Trophoblast cell (in vitro differentiated cells and primary cell): Measurements from ENCODE around the gene GRAMD4.

ENCODE experiments used
- DNase-seq, 2 donors: peaks; one replicate each; pipeline ENCODE4 v3.0.0-alpha.2; 2016
- H2AFZ ChIP-seq: 2 replicates; pipeline ENCODE4 v1.6.1; 2013; ENCODE audit warnings: low read length, moderate library complexity, mild to moderate bottlenecking; ENCODE audit not compliant: insufficient read depth, poor library complexity
- H2AK5ac ChIP-seq: 2 replicates; pipeline ENCODE4 v1.6.1; 2013; ENCODE audit warnings: mild to moderate bottlenecking, low read length
- H2BK120ac ChIP-seq: 2 replicates; pipeline ENCODE4 v1.6.1; 2013; ENCODE audit warnings: low read length, mild to moderate bottlenecking, moderate library complexity; ENCODE audit not compliant: insufficient read depth, poor library complexity
- H2BK12ac ChIP-seq: 2 replicates; pipeline ENCODE4 v1.6.1; 2013; ENCODE audit warnings: mild to moderate bottlenecking, low read length, moderate library complexity
- H2BK5ac ChIP-seq: 2 replicates; pipeline ENCODE4 v1.6.1; 2013; ENCODE audit warnings: low read length, low read depth, moderate library complexity, mild to moderate bottlenecking; ENCODE audit not compliant: poor library complexity
- H3K14ac ChIP-seq: 2 replicates; pipeline ENCODE4 v1.6.1; 2013; ENCODE audit warnings: mild to moderate bottlenecking, low read length
- H3K18ac ChIP-seq: 2 replicates; pipeline ENCODE4 v1.6.1; 2013; ENCODE audit warnings: mild to moderate bottlenecking, low read length
- H3K23ac ChIP-seq: 2 replicates; pipeline ENCODE4 v1.6.1; 2013; ENCODE audit warnings: low read length
- H3K27ac ChIP-seq: 2 replicates; pipeline ENCODE4 v1.5.1; 2013; ENCODE audit warnings: low read depth, mild to moderate bottlenecking, inconsistent platforms, low read length, moderate library complexity
- H3K27me3 ChIP-seq: 2 replicates; pipeline ENCODE4 v1.6.1; 2013; ENCODE audit warnings: inconsistent platforms, mild to moderate bottlenecking, low read length, moderate library complexity; ENCODE audit not compliant: insufficient read depth
- H3K36me3 ChIP-seq, 2 experiments: 1 replicate in 1 of 2; 2 replicates in 1 of 2; pipeline ENCODE4 v1.6.1; 2013; ENCODE audit warnings: low read length in 2 of 2, mild to moderate bottlenecking in 2 of 2, moderate library complexity in 1 of 2; ENCODE audit not compliant: insufficient read depth in 2 of 2, control insufficient read depth in 1 of 2
- H3K4ac ChIP-seq: 2 replicates; pipeline ENCODE4 v1.6.1; 2013; ENCODE audit warnings: low read depth, mild to moderate bottlenecking, low read length, moderate library complexity
- H3K4me1 ChIP-seq, 2 experiments: 1 replicate in 1 of 2; 2 replicates in 1 of 2; pipeline ENCODE4 v1.6.1; 2013; ENCODE audit warnings: low read length in 2 of 2, mild to moderate bottlenecking in 2 of 2, moderate library complexity in 1 of 2; ENCODE audit not compliant: insufficient read depth in 2 of 2, control insufficient read depth in 1 of 2
- H3K4me2 ChIP-seq: 2 replicates; pipeline ENCODE4 v1.6.1; 2013; ENCODE audit warnings: inconsistent platforms, mild to moderate bottlenecking, low read length, moderate library complexity
- H3K4me3 ChIP-seq: 2 replicates; pipeline ENCODE4 v1.5.1; 2013; ENCODE audit warnings: mild to moderate bottlenecking, low read depth, low read length, inconsistent platforms
- H3K79me1 ChIP-seq: one replicate; pipeline ENCODE4 v1.6.1; 2013; ENCODE audit warnings: low read length
- H3K79me2 ChIP-seq: 2 replicates; pipeline ENCODE4 v1.6.1; 2013; ENCODE audit warnings: low read length, mild to moderate bottlenecking; ENCODE audit not compliant: control insufficient read depth, insufficient read depth, poor library complexity
- H3K9ac ChIP-seq: 2 replicates; pipeline ENCODE4 v1.6.1; 2013; ENCODE audit warnings: mild to moderate bottlenecking, low read length
- H3K9me3 ChIP-seq: 2 replicates; pipeline ENCODE4 v1.6.1; 2013; ENCODE audit warnings: low read depth, mild to moderate bottlenecking, control low read depth, inconsistent platforms, low read length; ENCODE audit not compliant: insufficient read depth
- H4K12ac ChIP-seq: 2 replicates; pipeline ENCODE4 v1.6.1; 2013; ENCODE audit warnings: low read depth, mild to moderate bottlenecking, low read length, moderate library complexity
- H4K8ac ChIP-seq: 2 replicates; pipeline ENCODE4 v1.6.1; 2013; ENCODE audit warnings: low read depth, mild to moderate bottlenecking, low read length, moderate library complexity
- H4K91ac ChIP-seq: one replicate; pipeline ENCODE4 v1.6.1; 2013; ENCODE audit warnings: low read depth, mild to moderate bottlenecking, low read length, moderate library complexity
- WGBS: extraction: QIAGEN DNeasy Blood & Tissue Kit; methylation state at CpG from one replicate; pipeline ENCODE4 v1.1.7; 2013; ENCODE audit warnings: missing lambda C conversion rate; ENCODE audit not compliant: insufficient read length, insufficient coverage; ENCODE audit errors: extremely low coverage; 5-methylcytosine and 5-hydroxymethylcytosine counted together

The GRAMD4 gene

DNA sequence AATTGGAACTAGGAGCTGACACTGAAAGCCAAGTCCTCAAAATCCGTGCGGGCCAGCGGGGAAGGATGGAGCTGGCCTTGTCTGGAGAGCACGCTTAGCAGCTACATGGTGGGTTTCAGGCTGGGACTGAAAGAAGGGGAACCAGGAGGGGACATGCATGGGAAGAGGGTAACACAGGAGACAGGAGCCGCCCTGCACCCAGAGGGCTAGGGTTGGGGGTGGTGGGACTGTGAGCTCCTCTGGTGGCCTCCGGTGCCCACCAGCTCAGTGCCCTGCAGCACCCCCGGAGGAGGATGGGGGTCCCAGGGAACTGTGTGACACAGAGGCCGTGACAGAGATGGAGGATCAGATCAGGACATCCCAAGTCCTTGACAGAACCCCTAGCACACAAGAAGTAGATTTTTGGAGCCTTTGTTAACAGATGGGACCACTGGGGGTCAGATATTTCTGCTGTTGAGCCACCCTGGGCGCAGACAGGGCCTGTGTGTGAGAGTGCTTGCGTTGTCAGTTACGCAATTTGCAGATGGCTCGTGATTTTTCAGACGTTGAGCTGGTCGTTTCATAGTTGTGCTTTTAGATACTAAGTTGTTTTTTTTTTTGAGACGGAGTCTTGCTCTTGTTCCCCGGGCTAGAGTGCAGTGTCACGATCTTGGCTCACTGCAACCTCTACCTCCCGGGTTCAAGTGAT lies 21.3 kb upstream of the GRAMD4 start:
- H3K79me1 ChIP-seq = no peaks in the 10 kb centered on the region
- DNase-seq = peak; percentile 54 to 71
- no CpG with 5 or more reads among the region's 18 CpGs for WGBS
- no peak overlapping the region for H4K91ac ChIP-seq
- no peaks in the 10 kb centered on the region for H3K9me3 ChIP-seq
- H3K14ac ChIP-seq = no peak overlapping the region
- no peak overlapping the region for H2BK12ac ChIP-seq
- peaks cover 2 to 14% of the 10 kb centered on the region in 2 experiments for H3K4me1 ChIP-seq
- H3K27me3 ChIP-seq = no peaks in the 10 kb centered on the region
- H4K12ac ChIP-seq = no peak overlapping the region
- H2AFZ ChIP-seq = no peak overlapping the region
- no peak overlapping the region for H3K4me2 ChIP-seq
- peaks cover 0 to 2% of the 10 kb centered on the region in 2 experiments for H3K36me3 ChIP-seq
- H3K79me2 ChIP-seq = no peaks in the 10 kb centered on the region
- peak overlapping the region; percentile 12 for H3K4ac ChIP-seq
- H2AK5ac ChIP-seq = no peak overlapping the region
- H3K4me3 ChIP-seq = peak overlapping the region; percentile 6
- no peak overlapping the region for H3K23ac ChIP-seq
- H3K18ac ChIP-seq = no peak overlapping the region
- H2BK120ac ChIP-seq = no peak overlapping the region
- no peak overlapping the region for H4K8ac ChIP-seq
- H3K27ac ChIP-seq = no peak overlapping the region
- H3K9ac ChIP-seq = no peak overlapping the region
- no peak overlapping the region for H2BK5ac ChIP-seq

DNA sequence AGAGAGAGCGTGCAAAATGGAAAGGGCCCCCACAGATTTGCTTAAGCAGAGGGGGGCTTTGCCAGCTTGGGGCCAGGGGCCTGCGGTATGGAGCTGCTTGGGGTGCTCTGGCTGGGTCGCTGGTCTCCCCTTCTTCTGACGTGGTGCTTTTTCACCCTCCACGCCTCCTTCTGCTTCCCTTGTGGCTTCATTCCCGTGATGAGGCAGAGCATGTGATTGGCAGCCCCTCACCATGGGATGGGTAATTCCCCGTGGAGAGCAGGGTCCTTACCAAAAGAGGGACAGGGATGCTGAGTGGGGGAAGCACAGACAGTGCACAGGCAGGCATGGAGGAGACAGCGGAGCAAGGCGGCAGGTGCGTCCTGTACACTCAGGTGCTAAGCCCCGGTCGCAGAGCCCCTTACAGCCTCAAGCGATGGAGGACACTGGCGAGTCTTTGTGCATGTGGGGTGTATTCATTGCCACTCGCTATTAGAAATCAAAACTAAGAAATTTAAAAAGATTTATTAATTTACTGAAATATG lies 19.9 kb upstream of the GRAMD4 start:
- H3K79me1 ChIP-seq = no peaks in the 10 kb centered on the region
- no peak overlapping the region for H3K4me3 ChIP-seq
- peaks cover 0 to 2% of the 10 kb centered on the region in 2 experiments for H3K36me3 ChIP-seq
- peaks cover 6 to 17% of the 10 kb centered on the region in 2 experiments for H3K4me1 ChIP-seq
- H3K27me3 ChIP-seq = no peaks in the 10 kb centered on the region
- no CpG with 5 or more reads among the region's 15 CpGs for WGBS
- H2AK5ac ChIP-seq = no peak overlapping the region
- H4K91ac ChIP-seq = no peak overlapping the region
- no peak overlapping the region for H2AFZ ChIP-seq
- no peak overlapping the region for H3K4me2 ChIP-seq
- H4K12ac ChIP-seq = no peak overlapping the region
- no peak overlapping the region for H4K8ac ChIP-seq
- H3K23ac ChIP-seq = no peak overlapping the region
- H3K27ac ChIP-seq = no peak overlapping the region
- H2BK120ac ChIP-seq = no peak overlapping the region
- H3K9ac ChIP-seq = no peak overlapping the region
- H3K18ac ChIP-seq = peak overlapping the region; percentile 61
- peak overlapping the region; percentile 17 for H3K4ac ChIP-seq
- no peaks in the 10 kb centered on the region for H3K79me2 ChIP-seq
- no peak for DNase-seq
- H3K14ac ChIP-seq = no peak overlapping the region
- no peaks in the 10 kb centered on the region for H3K9me3 ChIP-seq
- no peak overlapping the region for H2BK12ac ChIP-seq
- no peak overlapping the region for H2BK5ac ChIP-seq

DNA sequence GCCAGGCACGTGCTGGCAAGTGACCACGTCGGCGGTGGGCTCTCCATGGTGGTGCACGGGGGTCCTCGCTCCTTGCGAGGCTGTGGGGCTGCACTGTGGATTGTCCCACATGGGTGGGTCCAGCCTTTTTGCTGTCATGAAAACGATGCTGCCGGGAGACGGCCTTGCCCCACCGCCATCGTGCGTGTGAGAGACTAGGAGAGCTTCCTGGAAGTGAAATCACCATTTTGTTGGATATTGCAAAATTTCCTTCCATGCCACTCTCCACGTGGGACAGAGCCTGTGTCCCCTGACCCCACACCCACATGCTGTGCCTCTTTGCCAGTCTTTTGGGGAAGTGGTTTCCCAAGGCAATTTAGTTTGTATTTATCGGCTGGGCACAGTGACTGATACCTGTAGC lies 18.2 kb upstream of the GRAMD4 start:
- Histone ChIP-seq H3K4ac (no peak overlapping the region), H3K9ac (no peak overlapping the region), H3K4me1 (peaks cover 5 to 11% of the 10 kb centered on the region in 2 experiments), H3K4me2 (no peak overlapping the region), H3K27me3 (no peaks in the 10 kb centered on the region), H3K4me3 (no peak overlapping the region), H3K9me3 (no peaks in the 10 kb centered on the region), H3K18ac (no peak overlapping the region), H2BK120ac (no peak overlapping the region), H2BK5ac (no peak overlapping the region), H2AK5ac (no peak overlapping the region), H4K12ac (no peak overlapping the region), H4K8ac (no peak overlapping the region), H2AFZ (no peak overlapping the region), H4K91ac (no peak overlapping the region), H3K79me2 (no peaks in the 10 kb centered on the region), H3K23ac (no peak overlapping the region), H2BK12ac (no peak overlapping the region), H3K79me1 (no peaks in the 10 kb centered on the region), H3K14ac (no peak overlapping the region), H3K27ac (no peak overlapping the region), H3K36me3 (peaks cover 0 to 2% of the 10 kb centered on the region in 2 experiments)
- no CpG with 5 or more reads among the region's 15 CpGs for WGBS
- DNase-seq = peak; percentile 35 to 45

DNA sequence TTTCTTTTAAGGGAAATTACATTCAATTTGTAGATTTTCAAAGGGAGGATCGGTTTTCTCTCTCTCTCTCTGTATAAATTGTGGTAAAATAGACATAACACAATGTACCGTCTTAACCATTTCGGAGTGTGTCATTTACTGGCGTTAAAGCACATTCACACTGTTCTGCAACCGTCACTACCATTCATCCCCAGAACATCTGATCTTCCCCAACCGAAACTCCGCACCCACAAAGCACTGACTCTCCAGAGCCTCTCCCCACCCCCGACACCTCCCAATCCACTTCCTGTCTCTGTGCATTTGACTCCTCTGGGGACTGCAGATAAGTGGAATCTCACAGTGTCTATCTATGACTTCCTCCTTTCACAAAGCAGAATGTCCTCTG lies 15.9 kb upstream of the GRAMD4 start:
- no CpG with 5 or more reads among the region's 8 CpGs for WGBS
- Histone ChIP-seq H3K36me3 (peaks cover 0 to 2% of the 10 kb centered on the region in 2 experiments), H2BK120ac (no peak overlapping the region), H4K12ac (no peak overlapping the region), H3K4ac (no peak overlapping the region), H3K4me1 (peaks cover 4% of the 10 kb centered on the region in 2 experiments), H3K9me3 (no peaks in the 10 kb centered on the region), H2BK5ac (no peak overlapping the region), H3K4me2 (no peak overlapping the region), H3K4me3 (no peak overlapping the region), H3K18ac (peak overlapping the region; percentile 46), H2AK5ac (no peak overlapping the region), H3K79me1 (no peaks in the 10 kb centered on the region), H2AFZ (no peak overlapping the region), H3K27me3 (no peaks in the 10 kb centered on the region), H3K9ac (no peak overlapping the region), H3K23ac (no peak overlapping the region), H3K79me2 (no peaks in the 10 kb centered on the region), H3K14ac (no peak overlapping the region), H4K8ac (no peak overlapping the region), H2BK12ac (no peak overlapping the region), H4K91ac (no peak overlapping the region), H3K27ac (no peak overlapping the region)
- no peak for DNase-seq
